Loucy (cell line): ENCODE results near the gene OR52A1.
"Not testable (repeated sequence)": the region's sequence is repeated elsewhere in the genome, so short reads cannot be mapped to it uniquely, and the experiment has no call there.

Experiments used
- H2AFZ ChIP-seq: fragments of 200-600 bp; sonication (generic); 2 replicates; pipeline ENCODE4 v1.6.0; 2016; ENCODE audit warnings: antibody characterized with exemption, mild to moderate bottlenecking, low read length, moderate library complexity
- H3F3A ChIP-seq: fragments of 200-600 bp; 2 replicates; pipeline ENCODE4 v1.6.0; 2016; ENCODE audit warnings: antibody characterized with exemption, low read depth, mild to moderate bottlenecking
- H3K27me3 ChIP-seq: fragments of 200-600 bp; sonication (generic); 2 replicates; pipeline ENCODE4 v1.6.1; 2014; ENCODE audit warnings: low read length, mild to moderate bottlenecking; ENCODE audit not compliant: insufficient read depth, poor library complexity, severe bottlenecking
- H3K36me3 ChIP-seq: fragments of 200-600 bp; sonication (generic); 2 replicates; pipeline ENCODE4 v1.6.1; 2016; ENCODE audit warnings: low read length; ENCODE audit not compliant: insufficient read depth
- H3K4me1 ChIP-seq: fragments of 200-600 bp; sonication (generic); 2 replicates; pipeline ENCODE4 v1.5.1; 2014; ENCODE audit warnings: low read length, mild to moderate bottlenecking; ENCODE audit not compliant: insufficient read depth, poor library complexity, severe bottlenecking
- H3K4me2 ChIP-seq: fragments of 200-600 bp; sonication (generic); 2 replicates; pipeline ENCODE4 v1.6.0; 2014; ENCODE audit warnings: antibody characterized with exemption, low read length, low read depth, mild to moderate bottlenecking; ENCODE audit not compliant: poor library complexity, severe bottlenecking
- H3K4me3 ChIP-seq: fragments of 200-600 bp; sonication (generic); 2 replicates; pipeline ENCODE4 v1.5.1; 2014; ENCODE audit warnings: low read length, mild to moderate bottlenecking, mixed read lengths; ENCODE audit not compliant: poor library complexity, severe bottlenecking
- H3K79me2 ChIP-seq: fragments of 200-600 bp; sonication (generic); 2 replicates; pipeline ENCODE4 v1.6.1; 2014; ENCODE audit warnings: low read length; ENCODE audit not compliant: insufficient read depth
- H3K9ac ChIP-seq: fragments of 200-600 bp; sonication (generic); 2 replicates; pipeline ENCODE4 v1.6.0; 2014; ENCODE audit warnings: mild to moderate bottlenecking, low read depth, low read length, moderate library complexity; ENCODE audit not compliant: poor library complexity, severe bottlenecking
- H3K9me2 ChIP-seq: fragments of 200-600 bp; sonication (generic); replicated peaks from 2 replicates; pipeline ENCODE4 v1.6.1; 2016; ENCODE audit warnings: low read depth, low read length, mixed read lengths
- H3K9me3 ChIP-seq: fragments of 200-600 bp; sonication (generic); 2 replicates; pipeline ENCODE4 v1.6.1; 2014; ENCODE audit warnings: mild to moderate bottlenecking, antibody characterized with exemption, low read length, low read depth; ENCODE audit not compliant: insufficient read depth
- H4K20me1 ChIP-seq: fragments of 200-600 bp; sonication (generic); 2 replicates; pipeline ENCODE4 v1.6.0; 2014; ENCODE audit warnings: antibody characterized with exemption, low read length, mild to moderate bottlenecking; ENCODE audit not compliant: insufficient read depth, poor library complexity, severe bottlenecking
- CTCF ChIP-seq: fragments of 200-600 bp; sonication (generic); conservative IDR thresholded peaks from 2 replicates; pipeline ENCODE4 v1.5.1; 2014; ENCODE audit warnings: mild to moderate bottlenecking, antibody characterized with exemption, low read length
- EZH2phosphoT487 ChIP-seq: fragments of 200-600 bp; IDR thresholded peaks from 2 replicates; pipeline ENCODE4 v1.6.1; 2018; ENCODE audit warnings: antibody characterized with exemption, mild to moderate bottlenecking, moderate library complexity, borderline replicate concordance

The OR52A1 gene

GRCh38 chr11:5151713-5152153 is 2.8 kb downstream of the OR52A1 start:
- no peaks in the 10 kb centered on the region for H3K9me3 ChIP-seq
- no peak overlapping the region for H3K4me2 ChIP-seq
- H4K20me1 ChIP-seq, result no peaks in the 10 kb centered on the region
- H3K4me3 ChIP-seq, result no peak overlapping the region
- H3K27me3 ChIP-seq, result no peaks in the 10 kb centered on the region
- H3K9me2 ChIP-seq, result no peaks in the 10 kb centered on the region
- H2AFZ ChIP-seq, result no peak overlapping the region
- H3K4me1 ChIP-seq, result no peaks in the 10 kb centered on the region
- no peaks in the 10 kb centered on the region for H3K79me2 ChIP-seq
- H3K9ac ChIP-seq, result no peak overlapping the region
- no peaks in the 10 kb centered on the region for H3F3A ChIP-seq
- TF ChIP-seq CTCF, result no peak
- TF ChIP-seq EZH2phosphoT487, result no peak
- no peaks in the 10 kb centered on the region for H3K36me3 ChIP-seq

GRCh38 chr11:5144206-5144605 is 10.4 kb downstream of the OR52A1 start:
- not testable (repeated sequence) for H3F3A ChIP-seq, H4K20me1 ChIP-seq

GRCh38 chr11:5137996-5138395 is 16.6 kb downstream of the OR52A1 start, which contains the start of gene OR52A5:
Gene OR52A5 (minus strand): TSS chr11:5138356. CDS start chr11:5132642, 5,714 bp downstream.
- no peaks in the 10 kb centered on the region for H3K4me1 ChIP-seq
- H3F3A ChIP-seq, result no peaks in the 10 kb centered on the region
- no peaks in the 10 kb centered on the region for H3K36me3 ChIP-seq
- H3K4me2 ChIP-seq, result no peak within 1 kb of the TSS
- no peaks in the 10 kb centered on the region for H3K9me2 ChIP-seq
- no peak within 1 kb of the TSS for H3K9ac ChIP-seq
- no peak within 1 kb of the TSS for H3K4me3 ChIP-seq
- H3K27me3 ChIP-seq, result no peaks in the 10 kb centered on the region
- H4K20me1 ChIP-seq, result no peaks in the 10 kb centered on the region
- H3K79me2 ChIP-seq, result no peaks in the 10 kb centered on the region
- TF ChIP-seq CTCF (no peak), EZH2phosphoT487 (no peak)
- no peaks in the 10 kb centered on the region for H3K9me3 ChIP-seq
- no peak within 1 kb of the TSS for H2AFZ ChIP-seq

More at GRCh38 chr11:5144206-5144605, 10.4 kb downstream of the OR52A1 start:
- H3K4me3 ChIP-seq, H3K4me2 ChIP-seq, H3K9ac ChIP-seq, H3K4me1 ChIP-seq, H2AFZ ChIP-seq, H3K79me2 ChIP-seq, H3K27me3 ChIP-seq, H3K9me3 ChIP-seq, H3K9me2 ChIP-seq, H3K36me3 ChIP-seq: not testable (repeated sequence)

- no peaks in the 10 kb centered on the region for H3K27me3 ChIP-seq
- no peaks in the 10 kb centered on the region for H3K4me1 ChIP-seq
Measured at GRCh38 chr11:5137014-5137413, 17.5 kb downstream of the OR52A1 start.

More at GRCh38 chr11:5137014-5137413, 17.5 kb downstream of the OR52A1 start:
- Histone ChIP-seq H3K36me3 (no peaks in the 10 kb centered on the region), H3F3A (no peaks in the 10 kb centered on the region), H2AFZ (no peak overlapping the region), H4K20me1 (no peaks in the 10 kb centered on the region), H3K9ac (no peak overlapping the region), H3K9me2 (no peaks in the 10 kb centered on the region), H3K4me2 (no peak overlapping the region), H3K9me3 (no peaks in the 10 kb centered on the region), H3K4me3 (no peak overlapping the region), H3K79me2 (no peaks in the 10 kb centered on the region)
- TF ChIP-seq CTCF (no peak), EZH2phosphoT487 (no peak)
